Pancreas (tissue), 10 donors: ENCODE results near the gene RDH8. TPM values are rescaled to one million over a fixed set of nuclear protein-coding genes. Genes with fewer than 3 reads are reported as not detected.
A peak's percentile ranks its signal among the peaks of the same experiment; 100 is the strongest.

ENCODE experiments used
- ATAC-seq, 4 donors: fragments of 200-7000 bp; cut with Tn5 transposase; one replicate each; pipeline versions ENCODE4 v1.8.0 to v1.9.1; 2020; ENCODE audit warnings: mild to moderate bottlenecking in 4 of 4, moderate library complexity in 4 of 4
- DNase-seq, 6 donors: peaks; one replicate each; pipeline ENCODE4 v3.0.0-alpha.2; 2020
- FAIRE-seq: peaks from 2 replicates; lab custom pipeline; 2012; peaks lifted over from hg19 to GRCh38; lab: Jason Lieb, UNC
- H3K27ac ChIP-seq, 4 donors: fragments of 200-600 bp; sonication (generic); 1 replicate in 3 of 4; 2 replicates in 1 of 4; pipeline versions ENCODE4 v1.5.0 to v1.8.0; 2020
- H3K27me3 ChIP-seq, 4 donors: fragments of 200-600 bp; one replicate each; pipeline ENCODE4 v1.8.0; 2021
- H3K36me3 ChIP-seq, 3 donors: fragments of 200-600 bp; sonication (generic) in 1 of 3; one replicate each; pipeline versions ENCODE4 v1.5.0 to v1.8.0; 2020 to 2021
- H3K4me1 ChIP-seq, 3 donors: fragments of 200-600 bp; one replicate each; pipeline ENCODE4 v1.8.0; 2021
- H3K4me3 ChIP-seq, 4 donors: fragments of 200-600 bp; sonication (generic) in 2 of 4; one replicate each; pipeline versions ENCODE4 v1.5.0 to v1.8.0; 2020 to 2021
- H3K9me3 ChIP-seq, 4 donors: fragments of 200-600 bp; one replicate each; pipeline ENCODE4 v1.8.0; 2021
- CTCF ChIP-seq, 4 donors: fragments of 200-600 bp; sonication (generic) in 3 of 4; IDR thresholded peaks; one replicate each; pipeline versions ENCODE4 v1.5.0 to v1.8.0; 2021; ENCODE audit warnings: antibody characterized with exemption in 4 of 4
- WGBS, 2 donors: extraction: QIAGEN DNeasy Blood & Tissue Kit; methylation state at CpG; one replicate each; pipeline ENCODE4 v1.1.7; 2013; 5-methylcytosine and 5-hydroxymethylcytosine counted together
- intact Hi-C, 3 donors: fragments of 100-400 bp; cut with DNase I; formaldehyde crosslinking; loops; one replicate each; pipeline versions ENCODE4 v1.11.1 to v1.14.2; 2022
- polyA plus RNA-seq, 2 donors: library from polyadenylated mRNA; stranded (reverse); fragments of 200-250 nt; gene quantifications; one replicate each; pipeline ENCODE4 v1.2.3, GENCODE V29; 2013
- total RNA-seq, 6 donors: library from RNA; stranded (reverse); fragmentation: NEBNext Ultra II Directional in 4 of 6; extraction: Animal tissue kit (Norgen Biotek cat#: 25700) in 4 of 6; gene quantifications; one replicate each; pipeline versions ENCODE4 v1.2.1 to v1.2.4, GENCODE V29; 2021 to 2023
- donor health status: healthy with polysubstance abuse.
- donor health status: DM: no; HTN: no; CAD: no; lungs with moderate emphysema.
- donor health status: DM: no; HTN: no; CAD: no.
- donor health status: control.
- donor health status: control.
- donor health status: Bipolar disorder and iron deficiency.
- donor health status: DM: yes; HTN: yes; CAD: no.
- donor health status: DM: no; HTN: no; CAD: no.
- donor health status: DM: no; HTN: no; CAD: no.
- donor health status: DM: yes; HTN: yes; CAD: no.

The RDH8 gene
- total and polyA plus RNA-seq, 8 donors, result not detected

- Histone ChIP-seq H3K4me1 (no peaks in the 10 kb centered on the region), H3K4me3 (no peak overlapping the region), H3K36me3 (no peaks in the 10 kb centered on the region), H3K27ac (no peak overlapping the region), H3K9me3 (no peaks in the 10 kb centered on the region), H3K27me3 (no peaks in the 10 kb centered on the region)
- TF ChIP-seq CTCF (IDR thresholded peaks at IDR 0.05), result no peak
- WGBS, 2 donors, result 47 to 57% methylated on average over 2 of the region's 2 CpGs
- intact Hi-C loops, result no loop called here
- ATAC-seq, result no peak
- no peak for DNase-seq
- FAIRE-seq, result no peak
These were observed 36.3 kb downstream of the RDH8 start for GRCh38 chr19:10049626-10050025.

- no peak for TF ChIP-seq CTCF (IDR thresholded peaks at IDR 0.05)
- H3K27ac ChIP-seq, result peak overlapping the region in 3 of 4 donors; percentile 58 to 76 (median 68)
- ATAC-seq (peak; percentile 83 to 92 (median 88)), DNase-seq (peak in 4 of 6 donors; percentile 37 to 68 (median 64)), FAIRE-seq (no peak)
- 35 to 38% methylated on average over 21 of the region's 21 CpGs for WGBS, 2 donors
- no peaks in the 10 kb centered on the region for H3K4me1 ChIP-seq
- no peaks in the 10 kb centered on the region for H3K27me3 ChIP-seq
- intact Hi-C loops, result no loop called here
- H3K9me3 ChIP-seq, result no peaks in the 10 kb centered on the region
- H3K4me3 ChIP-seq, result no peak overlapping the region
- no peaks in the 10 kb centered on the region for H3K36me3 ChIP-seq
These were observed 39.5 kb downstream of the RDH8 start for GRCh38 chr19:10052602-10053360.

GRCh38 chr19:10061717-10062310 lies 48.5 kb downstream of the RDH8 start:
- Histone ChIP-seq H3K27ac (no peak overlapping the region), H3K4me3 (no peak overlapping the region), H3K4me1 (no peaks in the 10 kb centered on the region), H3K27me3 (no peaks in the 10 kb centered on the region), H3K36me3 (no peaks in the 10 kb centered on the region), H3K9me3 (no peaks in the 10 kb centered on the region)
- FAIRE-seq (no peak), DNase-seq (no peak), ATAC-seq (peak in 1 of 4 donors; percentile 15)
- 27 to 45% methylated on average over 12 to 21 of the region's 21 CpGs for WGBS, 2 donors
- intact Hi-C loops, result no loop called here
- TF ChIP-seq CTCF (IDR thresholded peaks at IDR 0.05), result no peak

GRCh38 chr19:10068205-10068604 lies 54.9 kb downstream of the RDH8 start:
- Histone ChIP-seq H3K36me3 (no peaks in the 10 kb centered on the region), H3K4me3 (no peak overlapping the region), H3K4me1 (no peaks in the 10 kb centered on the region), H3K27me3 (no peaks in the 10 kb centered on the region), H3K9me3 (no peaks in the 10 kb centered on the region), H3K27ac (no peak overlapping the region)
- ATAC-seq, result no peak
- TF ChIP-seq CTCF (IDR thresholded peaks at IDR 0.05), result no peak
- no peak for FAIRE-seq
- no peak for DNase-seq
- 48 to 66% methylated on average over 4 of the region's 4 CpGs for WGBS, 2 donors
- intact Hi-C loops, result no loop called here

GRCh38 chr19:10069046-10069445 lies 55.8 kb downstream of the RDH8 start:
- no peak for FAIRE-seq
- Histone ChIP-seq H3K27ac (no peak overlapping the region), H3K9me3 (no peaks in the 10 kb centered on the region), H3K27me3 (no peaks in the 10 kb centered on the region), H3K36me3 (no peaks in the 10 kb centered on the region), H3K4me1 (no peaks in the 10 kb centered on the region), H3K4me3 (no peak overlapping the region)
- intact Hi-C loops, result no loop called here
- no peak for ATAC-seq
- WGBS, 2 donors, result 63 to 71% methylated on average over 6 of the region's 6 CpGs
- DNase-seq, result no peak
- no peak for TF ChIP-seq CTCF (IDR thresholded peaks at IDR 0.05)
